C4-2B (cell line): ENCODE data around the gene UTRN.

Experiments used
- H3K27ac ChIP-seq: fragments of 450-650 bp; 2 replicates; pipeline ENCODE4 v1.5.1; 2017
- ZFX ChIP-seq: fragments of 450-650 bp; IDR thresholded peaks from 2 replicates; pipeline ENCODE4 v1.6.1; 2017
- TF ChIP-seq, protein P1 (sequence below): fragments of 450-650 bp; conservative IDR thresholded peaks from 2 replicates; pipeline ENCODE4 v1.5.1; 2017; ENCODE audit warnings: mild to moderate bottlenecking

UTRN gene

DNA sequence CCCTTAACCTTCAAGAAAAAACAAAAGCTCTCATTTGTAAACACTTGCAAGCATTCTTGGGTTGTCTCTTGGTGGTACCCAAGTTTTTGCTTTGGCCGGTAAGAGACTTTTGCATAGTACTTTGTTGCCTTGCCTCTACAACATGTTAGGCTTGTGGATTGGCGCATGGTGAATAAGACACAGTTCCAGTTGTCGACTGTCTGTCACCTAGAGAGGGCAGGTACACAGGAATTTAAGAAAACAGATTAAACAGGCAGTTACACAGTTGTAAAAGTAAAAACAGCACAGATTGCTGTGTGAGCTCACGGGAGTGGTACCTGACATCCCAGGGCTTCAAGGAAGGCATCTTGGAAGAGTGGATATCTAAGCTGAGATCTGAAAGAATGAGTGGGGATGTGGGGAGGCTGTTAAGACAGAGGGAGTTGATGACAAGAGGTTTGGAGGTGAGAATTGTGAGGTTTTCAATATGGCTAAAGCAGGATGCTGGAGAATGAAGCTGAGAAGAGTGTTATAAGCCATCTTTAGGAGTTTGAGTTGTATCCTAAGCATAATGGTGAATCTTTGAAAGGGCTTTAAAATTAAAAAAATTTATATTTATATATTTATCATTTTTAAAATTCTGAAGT lies 19.2 kb downstream of the UTRN start:
- TF ChIP-seq ZFX = no peak
- TF ChIP-seq, protein P1, sequence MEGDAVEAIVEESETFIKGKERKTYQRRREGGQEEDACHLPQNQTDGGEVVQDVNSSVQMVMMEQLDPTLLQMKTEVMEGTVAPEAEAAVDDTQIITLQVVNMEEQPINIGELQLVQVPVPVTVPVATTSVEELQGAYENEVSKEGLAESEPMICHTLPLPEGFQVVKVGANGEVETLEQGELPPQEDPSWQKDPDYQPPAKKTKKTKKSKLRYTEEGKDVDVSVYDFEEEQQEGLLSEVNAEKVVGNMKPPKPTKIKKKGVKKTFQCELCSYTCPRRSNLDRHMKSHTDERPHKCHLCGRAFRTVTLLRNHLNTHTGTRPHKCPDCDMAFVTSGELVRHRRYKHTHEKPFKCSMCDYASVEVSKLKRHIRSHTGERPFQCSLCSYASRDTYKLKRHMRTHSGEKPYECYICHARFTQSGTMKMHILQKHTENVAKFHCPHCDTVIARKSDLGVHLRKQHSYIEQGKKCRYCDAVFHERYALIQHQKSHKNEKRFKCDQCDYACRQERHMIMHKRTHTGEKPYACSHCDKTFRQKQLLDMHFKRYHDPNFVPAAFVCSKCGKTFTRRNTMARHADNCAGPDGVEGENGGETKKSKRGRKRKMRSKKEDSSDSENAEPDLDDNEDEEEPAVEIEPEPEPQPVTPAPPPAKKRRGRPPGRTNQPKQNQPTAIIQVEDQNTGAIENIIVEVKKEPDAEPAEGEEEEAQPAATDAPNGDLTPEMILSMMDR = no peak

DNA sequence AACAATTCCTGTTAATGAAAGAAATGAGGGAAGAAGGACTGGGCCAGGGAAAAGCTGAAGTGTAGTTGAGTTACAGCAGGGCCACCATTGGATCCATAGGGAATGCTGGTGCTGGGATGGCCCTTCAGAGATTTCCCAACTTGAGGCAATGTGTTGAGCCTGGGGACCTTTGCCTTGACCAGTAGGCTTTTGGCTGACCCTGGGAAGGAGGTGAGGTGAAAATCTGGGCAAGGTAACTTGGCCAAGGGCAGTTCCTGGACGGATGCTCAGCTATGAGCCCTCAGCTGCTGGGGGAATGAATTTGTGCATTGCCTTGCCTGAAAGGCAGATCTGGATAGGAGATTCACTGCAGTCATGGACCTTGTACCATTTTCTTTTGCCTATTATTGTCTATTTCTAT lies 20.4 kb downstream of the UTRN start:
- H3K27ac ChIP-seq = no peak overlapping the region
- TF ChIP-seq, protein P1 = no peak
- no peak for TF ChIP-seq ZFX

More for the DNA sequence above, 19.2 kb downstream of the UTRN start:
- no peak overlapping the region for H3K27ac ChIP-seq

DNA sequence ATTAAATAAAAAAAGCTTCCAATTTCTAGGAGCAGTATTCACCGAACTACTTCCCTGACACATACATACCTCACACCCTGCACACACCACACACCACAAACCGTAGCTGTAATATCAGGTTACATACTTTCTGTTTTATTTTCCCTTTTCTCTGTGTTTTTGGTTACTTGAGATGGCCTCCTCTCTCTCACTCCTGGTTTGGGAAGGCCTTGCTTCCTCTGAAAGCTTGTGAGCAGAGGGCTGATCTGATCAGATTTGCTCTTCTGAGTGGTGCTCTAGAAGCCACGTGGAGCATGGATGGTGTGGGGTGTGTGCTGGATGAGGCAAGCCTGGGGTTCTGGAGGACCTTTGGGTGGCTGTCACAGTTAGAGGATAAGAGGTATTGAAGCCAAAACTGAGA lies 20.9 kb downstream of the UTRN start:
- TF ChIP-seq, protein P1 = no peak
- no peak for TF ChIP-seq ZFX
- H3K27ac ChIP-seq = no peak overlapping the region

DNA sequence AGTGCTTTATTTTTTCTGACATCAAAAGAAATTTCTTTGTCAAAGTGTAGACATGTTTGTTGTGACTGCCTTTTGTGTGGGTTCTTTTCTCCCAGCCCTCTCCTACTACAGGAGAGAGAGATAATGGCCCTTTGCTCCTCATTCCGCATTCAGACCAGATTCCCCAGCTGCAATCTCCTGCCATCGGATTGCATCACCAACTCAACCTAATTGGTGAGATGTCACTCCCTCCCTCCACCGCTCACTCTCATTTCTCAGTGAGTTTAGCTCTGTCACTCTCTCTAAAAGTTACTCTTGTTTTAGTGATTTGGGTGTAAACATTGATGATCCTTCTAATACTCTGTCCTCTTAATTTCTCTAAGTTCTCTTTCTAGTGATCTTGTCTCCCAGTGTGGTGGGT lies 22.7 kb downstream of the UTRN start:
- no peak for TF ChIP-seq ZFX
- TF ChIP-seq, protein P1 = no peak
- no peak overlapping the region for H3K27ac ChIP-seq

DNA sequence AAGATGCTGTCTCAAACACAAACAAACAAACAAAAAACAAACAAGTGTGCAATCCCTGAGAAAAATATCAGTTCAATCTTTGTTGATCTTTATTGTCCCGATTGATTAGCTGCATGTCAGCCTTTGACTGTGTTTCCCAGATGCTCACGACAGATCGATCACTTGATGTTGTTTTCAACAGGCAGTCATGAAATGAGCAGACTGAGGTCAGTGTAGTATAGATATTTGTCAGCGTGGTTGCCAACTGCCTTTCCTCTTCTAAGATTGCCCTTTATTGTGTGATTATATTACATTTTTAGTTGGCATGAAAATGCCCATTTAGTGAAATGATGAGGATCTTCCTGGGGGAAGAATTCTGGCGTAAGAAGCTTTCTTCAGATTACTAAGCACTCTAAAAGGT lies 25.6 kb downstream of the UTRN start:
- TF ChIP-seq, protein P1 = no peak
- no peak for TF ChIP-seq ZFX
- no peak overlapping the region for H3K27ac ChIP-seq

DNA sequence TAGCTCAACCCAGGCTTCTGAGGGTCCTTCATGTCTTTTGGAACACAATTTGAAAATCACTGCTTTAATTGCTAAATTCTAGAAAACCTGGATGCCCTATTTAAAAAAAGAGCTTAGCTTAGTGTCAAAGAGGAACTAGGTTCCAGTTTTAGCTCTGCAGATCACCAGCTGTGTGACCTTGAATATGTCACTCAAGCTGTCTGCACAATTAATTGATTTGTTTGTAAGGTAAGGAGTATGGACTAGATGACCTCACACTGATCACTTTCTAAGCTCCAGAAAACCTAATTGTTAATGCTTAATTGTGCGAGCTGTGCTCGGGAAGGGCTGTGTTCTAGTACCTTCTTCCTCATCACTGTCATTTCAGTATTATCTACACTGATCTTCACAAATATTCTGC lies 26.2 kb downstream of the UTRN start:
- TF ChIP-seq, protein P1 = no peak
- TF ChIP-seq ZFX = no peak
- no peak overlapping the region for H3K27ac ChIP-seq

DNA sequence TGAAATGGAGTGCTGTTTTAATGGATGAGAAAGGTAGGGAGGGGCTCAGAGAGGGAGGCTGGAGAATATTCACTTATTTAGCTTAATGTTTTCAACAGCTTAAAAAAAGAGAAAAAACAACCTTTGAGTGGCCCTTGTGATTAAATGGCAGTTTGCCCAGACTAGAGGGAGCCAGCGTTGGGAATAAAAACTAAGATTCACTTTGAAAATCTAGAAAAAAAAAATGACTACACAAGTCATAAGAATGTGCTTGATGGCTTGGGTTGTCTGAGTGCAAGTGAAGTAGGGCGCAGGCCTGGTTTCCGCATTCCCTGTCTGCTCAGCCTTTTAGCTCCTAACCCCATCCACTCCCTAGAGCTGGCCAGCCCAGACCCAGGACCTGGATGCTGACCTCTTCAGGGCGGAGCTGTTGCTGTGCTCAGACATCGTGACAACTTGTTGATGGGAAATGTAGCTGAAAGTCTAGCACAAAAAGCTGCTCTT lies 28.9 kb downstream of the UTRN start:
- H3K27ac ChIP-seq = peak overlapping the region; percentile 58; the same call in 1 of the 2 replicates
- TF ChIP-seq ZFX = no peak
- TF ChIP-seq, protein P1 = no peak
